Neural progenitor cell (in vitro differentiated cells): ENCODE results near the gene NADSYN1. TPM values are rescaled to one million over a fixed set of nuclear protein-coding genes. Genes with fewer than 3 reads are reported as not detected.
"Not testable (repeated sequence)": the region's sequence is repeated elsewhere in the genome, so short reads cannot be mapped to it uniquely, and the experiment has no call there.

ENCODE experiments used
- DNase-seq: peaks from one replicate; pipeline ENCODE4 v3.0.0-alpha.2; 2016; ENCODE audit warnings: low spot score
- H2AFZ ChIP-seq: fragments of 200-600 bp; sonication (generic); replicated peaks from 2 replicates; pipeline ENCODE4 v1.6.1; 2016; ENCODE audit warnings: antibody characterized with exemption
- H3F3A ChIP-seq: fragments of 200-600 bp; sonication (generic); 2 replicates; pipeline ENCODE4 v1.6.1; 2016; ENCODE audit warnings: antibody characterized with exemption, low read depth
- H3K27ac ChIP-seq: fragments of 200-600 bp; sonication (generic); 2 replicates; pipeline ENCODE4 v1.5.1; 2016; ENCODE audit warnings: mild to moderate bottlenecking
- H3K27me3 ChIP-seq: fragments of 200-600 bp; sonication (generic); 2 replicates; pipeline ENCODE4 v1.6.1; 2016; ENCODE audit warnings: mild to moderate bottlenecking, moderate library complexity
- H3K36me3 ChIP-seq: fragments of 200-600 bp; sonication (generic); 2 replicates; pipeline ENCODE4 v1.5.1; 2016
- H3K4me1 ChIP-seq: fragments of 200-600 bp; sonication (generic); 2 replicates; pipeline ENCODE4 v1.6.1; 2016; ENCODE audit warnings: mixed run types
- H3K4me2 ChIP-seq: fragments of 200-600 bp; sonication (generic); 2 replicates; pipeline ENCODE4 v1.6.1; 2016
- H3K4me3 ChIP-seq: fragments of 200-600 bp; sonication (generic); 2 replicates; pipeline ENCODE4 v1.5.1; 2016
- H3K79me2 ChIP-seq: fragments of 200-600 bp; sonication (generic); 2 replicates; pipeline ENCODE4 v1.6.1; 2016; ENCODE audit warnings: low read depth
- H3K9ac ChIP-seq: fragments of 200-600 bp; sonication (generic); 2 replicates; pipeline ENCODE4 v1.6.1; 2016
- H3K9me3 ChIP-seq: fragments of 200-600 bp; sonication (generic); 2 replicates; pipeline ENCODE4 v1.5.1; 2016; ENCODE audit warnings: low read depth
- H4K20me1 ChIP-seq: fragments of 200-600 bp; sonication (generic); 2 replicates; pipeline ENCODE4 v1.6.1; 2016; ENCODE audit warnings: low read depth
- H3K27ac Mint-ChIP-seq: 3 replicates; pipeline ENCODE4 v1.8.0; 2021; ENCODE audit warnings: mixed read lengths
- H3K27me3 Mint-ChIP-seq: 2 replicates; pipeline ENCODE4 v1.8.0; 2022; ENCODE audit warnings: low read depth, mild to moderate bottlenecking, inconsistent platforms, moderate library complexity, mixed read lengths; ENCODE audit not compliant: insufficient read depth
- H3K36me3 Mint-ChIP-seq: 3 replicates; pipeline ENCODE4 v1.8.0; 2021; ENCODE audit warnings: mixed read lengths
- H3K4me1 Mint-ChIP-seq: 3 replicates; pipeline ENCODE4 v1.8.0; 2021; ENCODE audit warnings: mixed read lengths
- H3K4me3 Mint-ChIP-seq: 3 replicates; pipeline ENCODE4 v1.8.0; 2021; ENCODE audit warnings: mild to moderate bottlenecking, moderate library complexity, mixed read lengths
- H3K9me3 Mint-ChIP-seq: 3 replicates; pipeline ENCODE4 v1.8.0; 2020; ENCODE audit warnings: mixed read lengths
- CTCF ChIP-seq: fragments of 200-600 bp; sonication (generic); IDR thresholded peaks from 2 replicates; pipeline ENCODE4 v1.5.1; 2017; ENCODE audit warnings: antibody characterized with exemption, mild to moderate bottlenecking
- EZH2 ChIP-seq: fragments of 200-600 bp; sonication (generic); IDR thresholded peaks from 2 replicates; pipeline ENCODE4 v1.6.1; 2017; ENCODE audit warnings: antibody characterized with exemption, mild to moderate bottlenecking, moderate library complexity
- EZH2phosphoT487 ChIP-seq: fragments of 200-600 bp; sonication (generic); IDR thresholded peaks from 2 replicates; pipeline ENCODE4 v1.6.1; 2017; ENCODE audit warnings: antibody characterized with exemption
- total RNA-seq: library from RNA; depleted of rRNA; stranded (reverse); fragments of >200 nt; gene quantifications from 2 replicates; pipeline ENCODE4 v1.2.3, GENCODE V29; 2015; ENCODE audit warnings: low replicate concordance

NADSYN1 gene
- total RNA-seq, 1 donor from 2014 or later: 25.0 TPM

GRCh38 chr11:71421392-71421950, 31.5 kb upstream of the NADSYN1 start:
- H3K36me3 Mint-ChIP-seq: no peaks in the 10 kb centered on the region

GRCh38 chr11:71422318-71422717, 30.7 kb upstream of the NADSYN1 start:
- not testable (repeated sequence) for H3K36me3 Mint-ChIP-seq, H3K27me3 ChIP-seq, H3K4me3 Mint-ChIP-seq, H3K9me3 ChIP-seq, H3K4me1 Mint-ChIP-seq, H3K27me3 Mint-ChIP-seq, H3F3A ChIP-seq, H3K27ac ChIP-seq, H3K4me1 ChIP-seq, H3K9ac ChIP-seq, DNase-seq, H3K4me2 ChIP-seq, H4K20me1 ChIP-seq, H3K4me3 ChIP-seq, H2AFZ ChIP-seq, H3K79me2 ChIP-seq, H3K36me3 ChIP-seq, H3K9me3 Mint-ChIP-seq
- peak overlapping the region; percentile 81 for H3K27ac Mint-ChIP-seq

More at GRCh38 chr11:71421392-71421950, 31.5 kb upstream of the NADSYN1 start:
- Histone ChIP-seq H3K4me1 (no peaks in the 10 kb centered on the region), H3K79me2 (no peaks in the 10 kb centered on the region), H3K4me3 (no peak overlapping the region), H3K9me3 (no peaks in the 10 kb centered on the region), H3K27ac (no peak overlapping the region), H3K9ac (no peak overlapping the region), H3K36me3 (no peaks in the 10 kb centered on the region), H4K20me1 (no peaks in the 10 kb centered on the region), H2AFZ (no peak overlapping the region), H3F3A (no peaks in the 10 kb centered on the region), H3K4me2 (no peak overlapping the region), H3K27me3 (no peaks in the 10 kb centered on the region)
- H3K4me3 Mint-ChIP-seq: no peak overlapping the region
- no peak for DNase-seq
- H3K27ac Mint-ChIP-seq: no peak overlapping the region
- peaks cover 5% of the 10 kb centered on the region for H3K27me3 Mint-ChIP-seq
- H3K4me1 Mint-ChIP-seq: no peaks in the 10 kb centered on the region
- H3K9me3 Mint-ChIP-seq: no peaks in the 10 kb centered on the region
- no peak for TF ChIP-seq EZH2phosphoT487
- no peak for TF ChIP-seq EZH2
- TF ChIP-seq CTCF: no peak

- Histone ChIP-seq H3K9ac (no peak overlapping the region), H3K27ac (no peak overlapping the region), H4K20me1 (no peaks in the 10 kb centered on the region), H3K4me3 (no peak overlapping the region), H3K36me3 (no peaks in the 10 kb centered on the region), H3K4me1 (no peaks in the 10 kb centered on the region), H3K4me2 (no peak overlapping the region), H3F3A (no peaks in the 10 kb centered on the region), H3K9me3 (no peaks in the 10 kb centered on the region), H2AFZ (no peak overlapping the region), H3K79me2 (no peaks in the 10 kb centered on the region), H3K27me3 (no peaks in the 10 kb centered on the region)
- Mint-ChIP-seq H3K9me3 (no peaks in the 10 kb centered on the region), H3K4me1 (no peaks in the 10 kb centered on the region), H3K36me3 (no peaks in the 10 kb centered on the region), H3K4me3 (no peak overlapping the region), H3K27ac (no peak overlapping the region), H3K27me3 (peaks cover 2% of the 10 kb centered on the region)
- no peak for DNase-seq
- TF ChIP-seq EZH2 (no peak), CTCF (no peak), EZH2phosphoT487 (no peak)
Measured at GRCh38 chr11:71423181-71423790, 29.7 kb upstream of the NADSYN1 start.

GRCh38 chr11:71425409-71425808, 27.6 kb upstream of the NADSYN1 start:
- H3K9me3 ChIP-seq: no peaks in the 10 kb centered on the region
- no peak overlapping the region for H2AFZ ChIP-seq
- H3K27me3 ChIP-seq: no peaks in the 10 kb centered on the region
- H3K9ac ChIP-seq: no peak overlapping the region
- no peak overlapping the region for H3K27ac ChIP-seq
- H3K27ac Mint-ChIP-seq: no peak overlapping the region
- H3K27me3 Mint-ChIP-seq: peaks cover 2% of the 10 kb centered on the region
- H3K36me3 Mint-ChIP-seq: no peaks in the 10 kb centered on the region
- H3F3A ChIP-seq: no peaks in the 10 kb centered on the region
- no peaks in the 10 kb centered on the region for H3K79me2 ChIP-seq
- H3K9me3 Mint-ChIP-seq: peaks cover 5% of the 10 kb centered on the region
- H3K4me3 Mint-ChIP-seq: no peak overlapping the region
- no peak overlapping the region for H3K4me3 ChIP-seq
- H3K36me3 ChIP-seq: no peaks in the 10 kb centered on the region
- DNase-seq: peak; percentile 14
- no peak overlapping the region for H3K4me2 ChIP-seq
- H3K4me1 ChIP-seq: no peaks in the 10 kb centered on the region
- TF ChIP-seq EZH2: no peak
- TF ChIP-seq CTCF: peak; percentile 29
- no peak for TF ChIP-seq EZH2phosphoT487
- no peaks in the 10 kb centered on the region for H3K4me1 Mint-ChIP-seq
- no peaks in the 10 kb centered on the region for H4K20me1 ChIP-seq
